ENCODE data around the gene SLCO4A1.

DNA sequence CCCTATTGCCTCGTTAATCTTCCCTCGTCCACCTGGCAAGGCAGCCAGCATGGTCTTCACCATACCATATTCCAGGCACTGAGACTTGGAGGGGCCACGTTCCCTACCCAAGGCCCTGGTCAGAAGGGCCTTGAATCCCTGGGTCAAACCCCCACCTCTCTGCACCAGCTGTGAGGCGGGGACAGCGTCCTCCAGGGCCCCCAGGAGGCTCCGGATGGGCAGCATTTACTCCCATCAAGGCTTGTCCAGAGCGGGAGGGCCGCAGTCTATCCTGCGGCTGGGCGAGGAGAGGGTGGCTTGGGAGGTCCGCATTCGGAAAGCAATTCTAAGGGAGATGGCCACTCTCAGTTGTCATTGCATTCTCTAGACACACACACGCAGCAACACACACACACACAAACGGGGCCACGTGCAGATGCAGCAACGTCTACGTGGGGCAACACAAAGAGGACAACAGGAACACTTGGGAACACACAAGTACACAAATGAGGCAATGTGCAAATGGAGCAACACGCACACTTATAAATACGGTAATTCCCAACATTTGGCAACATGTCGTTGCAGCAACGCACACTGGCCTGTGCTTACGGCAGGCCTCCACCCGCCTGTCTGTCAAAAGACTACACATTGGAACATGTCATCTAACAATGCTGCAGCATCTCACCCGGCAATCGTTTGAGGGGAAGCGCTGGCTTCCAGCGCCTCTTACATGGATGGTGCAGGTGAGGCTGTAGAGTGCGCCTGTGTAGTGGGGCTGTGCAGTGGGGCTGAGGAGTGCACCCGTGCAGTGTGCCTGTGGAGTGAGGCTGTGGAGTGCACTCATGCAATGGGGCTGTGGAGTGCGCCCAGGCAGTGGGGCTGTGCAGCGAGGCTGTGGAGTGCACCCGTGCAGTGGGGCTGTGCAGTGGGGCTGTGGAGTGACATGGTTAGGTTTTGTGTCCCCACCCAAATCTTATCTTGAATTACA lies 53.4 kb downstream of the SLCO4A1 start:
- TF ChIP-seq, protein P1, sequence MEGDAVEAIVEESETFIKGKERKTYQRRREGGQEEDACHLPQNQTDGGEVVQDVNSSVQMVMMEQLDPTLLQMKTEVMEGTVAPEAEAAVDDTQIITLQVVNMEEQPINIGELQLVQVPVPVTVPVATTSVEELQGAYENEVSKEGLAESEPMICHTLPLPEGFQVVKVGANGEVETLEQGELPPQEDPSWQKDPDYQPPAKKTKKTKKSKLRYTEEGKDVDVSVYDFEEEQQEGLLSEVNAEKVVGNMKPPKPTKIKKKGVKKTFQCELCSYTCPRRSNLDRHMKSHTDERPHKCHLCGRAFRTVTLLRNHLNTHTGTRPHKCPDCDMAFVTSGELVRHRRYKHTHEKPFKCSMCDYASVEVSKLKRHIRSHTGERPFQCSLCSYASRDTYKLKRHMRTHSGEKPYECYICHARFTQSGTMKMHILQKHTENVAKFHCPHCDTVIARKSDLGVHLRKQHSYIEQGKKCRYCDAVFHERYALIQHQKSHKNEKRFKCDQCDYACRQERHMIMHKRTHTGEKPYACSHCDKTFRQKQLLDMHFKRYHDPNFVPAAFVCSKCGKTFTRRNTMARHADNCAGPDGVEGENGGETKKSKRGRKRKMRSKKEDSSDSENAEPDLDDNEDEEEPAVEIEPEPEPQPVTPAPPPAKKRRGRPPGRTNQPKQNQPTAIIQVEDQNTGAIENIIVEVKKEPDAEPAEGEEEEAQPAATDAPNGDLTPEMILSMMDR (IDR thresholded peaks at IDR 0.05) = no peak
- no peak for TF ChIP-seq POLR2A (IDR thresholded peaks at IDR 0.05)
